HepG2 (cell line): ENCODE results near the gene FANCG.

Source experiments
- ELF1 ChIP-seq: sonication (generic); formaldehyde crosslinking; IDR thresholded peaks from 2 replicates; pipeline ENCODE4 v1.4.0; 2020; ENCODE audit warnings: missing genetic modification reagents
- EP300 ChIP-seq, 3 experiments: sonication (generic) in 1 of 3; formaldehyde crosslinking in 1 of 3; IDR thresholded peaks; 2 replicates each; pipeline versions ENCODE4 v1.5.1 to v1.6.1; 2011 to 2020; ENCODE audit warnings: low read depth in 2 of 3, low read length in 2 of 3, borderline replicate concordance in 1 of 3, improper control_type of control experiment in 1 of 3, mild to moderate bottlenecking in 1 of 3, missing genetic modification reagents in 1 of 3, moderate library complexity in 1 of 3
- FOXA1 ChIP-seq, 2 experiments: fragments of 450-650 bp in 1 of 2; sonication (generic) in 1 of 2; formaldehyde crosslinking in 1 of 2; IDR thresholded peaks; 2 replicates each; pipeline versions ENCODE4 v1.4.0 to v1.6.1; 2016 to 2020; ENCODE audit warnings: missing genetic modification reagents in 1 of 2
- KLF9 ChIP-seq: IDR thresholded peaks from 2 replicates; pipeline ENCODE4 v1.6.1; 2016; ENCODE audit warnings: low read depth
- POLR2A ChIP-seq, 2 experiments: IDR thresholded peaks; 2 replicates each; pipeline ENCODE4 v1.6.1; 2011; ENCODE audit warnings: low read depth in 2 of 2, low read length in 2 of 2, mild to moderate bottlenecking in 1 of 2, moderate library complexity in 1 of 2; ENCODE audit not compliant: insufficient read depth in 1 of 2
- SALL2 ChIP-seq: sonication (generic); formaldehyde crosslinking; IDR thresholded peaks from 2 replicates; pipeline ENCODE4 v1.8.1; 2023; ENCODE audit warnings: mild to moderate bottlenecking, missing genetic modification reagents, inconsistent platforms
- SP1 ChIP-seq, 2 experiments: fragments of 450-650 bp in 1 of 2; sonication (generic) in 1 of 2; formaldehyde crosslinking in 1 of 2; IDR thresholded peaks; 2 replicates each; pipeline versions ENCODE4 v1.4.0 to v1.6.1; 2016 to 2020; ENCODE audit warnings: missing genetic modification reagents in 1 of 2
- ZNF839 ChIP-seq: sonication (generic); formaldehyde crosslinking; IDR thresholded peaks from 2 replicates; pipeline ENCODE4 v1.4.0; 2020; ENCODE audit warnings: missing genetic modification reagents, mild to moderate bottlenecking, borderline replicate concordance
- TF ChIP-seq, protein P1 (sequence below): IDR thresholded peaks from 2 replicates; pipeline ENCODE4 v1.6.1; 2016

DNA sequence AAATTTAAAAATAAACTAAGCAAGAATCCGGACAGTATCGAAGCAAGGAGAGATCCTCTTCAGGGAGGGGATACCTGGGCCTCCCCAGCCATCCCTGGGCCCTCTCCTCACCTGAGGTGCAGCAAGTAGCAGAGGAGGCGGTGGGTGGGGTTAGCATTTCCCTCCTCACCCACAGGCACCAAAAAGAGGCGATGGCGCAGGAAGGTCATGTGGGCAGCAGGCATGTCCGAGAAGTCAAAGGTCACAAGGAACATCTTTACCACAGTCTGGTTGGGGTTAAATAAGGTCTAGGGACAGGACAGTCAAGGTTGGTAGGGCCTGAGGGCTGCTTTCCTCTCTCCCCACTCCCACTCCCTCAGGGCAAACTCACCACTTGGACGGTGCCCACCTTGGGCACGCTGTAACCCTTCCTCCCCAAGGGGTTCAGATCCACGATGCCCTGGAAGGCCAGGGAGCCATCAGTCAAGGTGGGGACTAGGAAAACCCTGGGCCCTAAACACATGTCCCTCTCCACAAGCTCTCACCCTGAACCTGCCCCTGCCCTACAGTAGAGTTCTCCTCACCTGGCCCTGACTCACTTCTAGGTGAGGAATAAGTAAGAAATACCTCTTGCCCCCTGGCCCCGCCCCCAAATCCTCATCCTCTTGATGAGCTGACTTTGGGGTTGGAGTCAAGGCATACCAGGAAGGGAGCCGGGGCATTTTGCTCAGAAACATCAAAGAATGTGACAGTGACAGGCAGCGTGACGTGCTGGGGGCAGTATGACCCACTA, 26.0 kb upstream of the FANCG start:
- TF ChIP-seq ELF1 (CRISPR knock-in tag), result no peak
- no peak for TF ChIP-seq FOXA1 (IDR thresholded peaks at IDR 0.05)
- no peak for TF ChIP-seq FOXA1 (CRISPR knock-in tag; IDR thresholded peaks at IDR 0.05)
- TF ChIP-seq SALL2 (CRISPR knock-in tag), result no peak
- no peak for TF ChIP-seq KLF9 (CRISPR knock-in tag)
- TF ChIP-seq POLR2A (IDR thresholded peaks at IDR 0.05; ENCODE audit: insufficient read depth in 1 of 2, low read depth in 2 of 2, low read length in 2 of 2), result no peak
- TF ChIP-seq, protein P1, sequence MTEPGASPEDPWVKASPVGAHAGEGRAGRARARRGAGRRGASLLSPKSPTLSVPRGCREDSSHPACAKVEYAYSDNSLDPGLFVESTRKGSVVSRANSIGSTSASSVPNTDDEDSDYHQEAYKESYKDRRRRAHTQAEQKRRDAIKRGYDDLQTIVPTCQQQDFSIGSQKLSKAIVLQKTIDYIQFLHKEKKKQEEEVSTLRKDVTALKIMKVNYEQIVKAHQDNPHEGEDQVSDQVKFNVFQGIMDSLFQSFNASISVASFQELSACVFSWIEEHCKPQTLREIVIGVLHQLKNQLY, result no peak
- no peak for TF ChIP-seq ZNF839 (CRISPR knock-in tag)
- TF ChIP-seq SP1 (IDR thresholded peaks at IDR 0.05), result no peak
- TF ChIP-seq SP1 (CRISPR knock-in tag; IDR thresholded peaks at IDR 0.05), result no peak
- TF ChIP-seq EP300 (IDR thresholded peaks at IDR 0.05; ENCODE audit: low read depth in 2 of 2, low read length in 2 of 2), result no peak
- TF ChIP-seq EP300 (CRISPR knock-in tag; IDR thresholded peaks at IDR 0.05; ENCODE audit: borderline replicate concordance), result no peak
